Stimulated activated naive CD4-positive, alpha-beta T cell (primary cell): Measurements from ENCODE around the gene ATP4A.

Experiments used
- DNase-seq, 6 experiments: peaks; one replicate each; lab custom pipeline; 2025; lab: John Stamatoyannopoulos, UW

The ATP4A gene

DNA sequence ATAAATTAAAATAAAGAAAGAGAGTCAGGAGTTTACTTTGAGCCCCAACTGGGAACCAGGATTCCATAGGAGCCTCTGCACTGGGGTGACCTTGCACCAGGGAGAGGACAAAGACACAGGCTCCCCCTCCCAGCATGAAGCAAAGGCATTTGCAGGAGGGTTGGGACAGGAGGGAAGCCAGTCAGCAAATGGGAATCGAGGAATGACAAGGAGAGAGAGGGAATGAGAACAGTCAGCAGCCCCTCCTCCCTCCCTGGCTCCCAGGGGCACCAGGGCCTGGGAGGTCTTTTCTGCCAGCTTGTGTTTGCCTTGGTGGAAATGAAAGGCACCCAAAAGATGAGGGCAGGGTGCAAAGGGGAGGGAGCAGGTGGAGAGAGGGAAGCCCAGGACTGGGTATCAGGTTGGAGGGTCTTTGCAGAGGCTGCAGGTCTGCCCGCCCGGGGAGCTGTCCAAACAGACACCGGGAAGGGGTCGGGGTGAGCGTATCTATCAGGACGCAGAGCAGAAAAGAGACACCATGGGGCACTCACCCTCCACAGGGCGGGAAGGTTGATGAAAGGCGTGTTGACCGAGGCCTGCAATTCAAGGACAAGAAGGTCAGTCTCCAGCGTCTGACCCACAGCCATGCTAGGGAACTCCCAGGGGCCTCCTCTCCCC is 39.1 kb downstream of the ATP4A start:
- DNase-seq = no peak

DNA sequence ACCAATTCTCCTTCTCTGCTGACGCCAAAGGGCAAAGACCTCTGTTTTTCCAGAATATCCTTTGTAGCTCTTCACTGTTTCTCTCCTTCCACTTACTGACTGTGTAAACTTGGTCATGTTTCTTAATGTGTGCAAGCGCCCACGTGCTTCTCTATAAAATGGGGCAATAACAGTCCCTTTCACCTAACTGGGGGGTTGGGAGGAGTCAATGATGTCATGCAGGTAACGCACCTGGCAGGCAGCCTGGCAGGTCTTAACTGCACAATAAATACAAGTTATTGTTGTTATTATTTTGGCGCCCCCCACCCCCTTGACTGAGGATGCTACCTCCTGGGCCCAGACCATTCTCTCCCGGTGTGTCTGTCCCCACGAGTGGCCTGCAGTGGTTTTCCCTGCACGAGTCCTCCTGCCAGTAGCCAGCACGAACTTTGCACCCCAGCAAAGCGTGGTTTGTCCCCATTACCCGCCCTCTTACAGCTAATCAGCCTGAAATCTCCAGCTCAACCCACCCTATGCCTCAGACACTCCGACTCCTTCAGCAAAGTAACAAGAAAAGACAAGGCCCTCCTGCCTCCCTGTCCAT is 40.6 kb downstream of the ATP4A start:
- DNase-seq = no peak

DNA sequence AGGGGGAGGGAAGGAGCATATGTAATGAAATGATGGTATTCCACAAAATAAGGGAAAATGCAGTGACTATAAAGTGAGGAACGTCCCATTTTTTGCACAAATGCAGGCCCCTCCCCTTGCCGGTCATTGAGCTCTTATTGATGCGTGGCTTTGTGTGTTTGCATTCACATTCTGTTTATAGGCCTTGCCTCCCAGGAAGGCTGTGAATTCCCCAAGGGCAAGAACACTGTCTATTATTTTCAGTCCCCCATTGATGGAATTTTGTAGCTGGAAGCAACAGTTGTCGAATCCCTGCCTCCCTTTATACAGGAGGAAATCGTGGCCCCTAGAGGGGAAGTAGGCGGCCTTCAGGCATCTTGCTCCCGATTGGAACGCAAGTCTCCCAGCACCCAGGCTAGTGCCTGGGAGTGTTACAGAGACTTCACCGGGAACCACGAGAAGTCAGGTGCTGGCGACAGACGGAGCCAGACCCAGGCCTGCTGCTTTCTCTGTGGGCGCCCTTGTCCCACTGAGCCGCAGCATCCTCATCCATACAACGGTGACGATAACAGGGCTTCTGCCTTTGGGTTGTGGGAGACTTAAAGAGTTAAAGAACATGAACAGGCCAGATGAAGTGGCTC is 42.2 kb downstream of the ATP4A start:
- DNase-seq = no peak

DNA sequence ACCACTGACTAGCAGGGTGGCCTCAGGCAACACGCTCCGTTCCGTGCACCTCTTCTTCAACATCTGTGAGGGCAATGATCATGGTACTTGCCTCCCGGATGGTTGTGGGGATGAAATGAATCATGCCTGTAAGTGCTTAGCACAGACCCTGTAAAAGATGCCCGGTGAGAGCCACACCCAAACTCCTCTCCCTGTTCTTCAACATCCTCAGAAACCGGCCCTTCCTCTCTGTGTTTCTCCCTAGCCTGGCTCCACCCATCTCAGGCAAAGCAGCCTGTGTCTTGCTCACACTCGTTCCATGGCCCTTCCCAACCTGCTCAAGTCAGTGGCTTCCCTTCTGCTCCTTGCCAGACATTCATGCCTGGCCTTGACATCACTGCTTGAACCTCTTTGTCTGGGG is 44.2 kb downstream of the ATP4A start:
- no peak for DNase-seq

DNA sequence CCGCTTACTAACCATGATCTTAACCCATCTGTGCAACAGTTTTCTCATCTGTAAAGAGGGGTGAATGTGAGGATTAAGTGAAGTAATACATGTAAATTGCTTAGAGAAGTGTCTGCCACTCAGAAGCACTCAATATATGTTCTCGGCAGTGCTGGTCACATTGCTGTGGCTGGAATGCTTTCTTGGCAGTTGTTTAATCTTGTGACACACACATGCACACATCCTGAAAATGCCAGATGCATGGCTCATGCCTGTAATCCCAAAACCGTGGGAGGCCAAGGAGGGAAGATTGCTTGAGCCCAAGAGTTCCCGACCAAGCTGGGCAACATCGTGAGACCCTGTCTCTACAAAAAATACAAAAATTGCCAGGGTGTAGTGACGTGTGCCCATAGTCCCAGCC is 45.1 kb downstream of the ATP4A start:
- no peak for DNase-seq

DNA sequence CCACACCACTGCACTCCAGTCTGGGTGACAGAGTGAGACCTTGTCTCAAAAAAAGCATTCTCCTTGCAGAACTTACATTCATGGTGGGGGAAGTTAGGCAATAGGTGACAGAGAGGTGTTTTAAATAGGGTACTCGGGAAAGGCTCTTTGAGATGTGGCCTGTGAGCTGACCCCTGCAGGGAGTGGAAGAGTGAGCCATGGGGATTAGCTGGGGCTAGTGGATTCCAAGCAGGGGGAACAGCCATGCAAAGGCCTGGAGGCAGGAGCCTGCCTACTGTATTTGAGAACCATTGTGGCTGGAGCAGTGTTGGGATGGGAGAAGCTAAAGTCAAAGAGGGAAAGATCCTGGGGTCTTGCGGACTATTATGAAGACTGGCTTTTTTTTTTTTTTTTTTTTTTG is 46.1 kb downstream of the ATP4A start:
- no peak for DNase-seq

DNA sequence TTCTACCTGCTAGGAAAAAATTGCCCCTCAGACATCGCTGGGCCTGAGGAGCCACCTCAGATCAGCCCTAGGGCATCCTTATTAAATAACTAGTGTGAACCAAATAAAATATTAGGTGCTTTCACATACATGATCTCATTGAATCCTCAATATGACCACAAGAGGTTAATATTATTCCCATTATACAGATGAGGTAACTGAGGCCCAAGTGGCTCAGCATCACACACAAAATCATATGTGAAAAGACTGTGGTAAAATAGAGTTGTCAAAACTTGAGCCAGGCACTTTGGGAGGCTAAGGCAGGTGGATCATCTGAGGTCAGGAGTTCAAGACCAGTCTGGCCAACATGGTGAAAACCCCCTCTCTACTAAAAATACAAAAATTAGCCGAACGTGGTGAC is 47.1 kb downstream of the ATP4A start:
- DNase-seq = no peak

DNA sequence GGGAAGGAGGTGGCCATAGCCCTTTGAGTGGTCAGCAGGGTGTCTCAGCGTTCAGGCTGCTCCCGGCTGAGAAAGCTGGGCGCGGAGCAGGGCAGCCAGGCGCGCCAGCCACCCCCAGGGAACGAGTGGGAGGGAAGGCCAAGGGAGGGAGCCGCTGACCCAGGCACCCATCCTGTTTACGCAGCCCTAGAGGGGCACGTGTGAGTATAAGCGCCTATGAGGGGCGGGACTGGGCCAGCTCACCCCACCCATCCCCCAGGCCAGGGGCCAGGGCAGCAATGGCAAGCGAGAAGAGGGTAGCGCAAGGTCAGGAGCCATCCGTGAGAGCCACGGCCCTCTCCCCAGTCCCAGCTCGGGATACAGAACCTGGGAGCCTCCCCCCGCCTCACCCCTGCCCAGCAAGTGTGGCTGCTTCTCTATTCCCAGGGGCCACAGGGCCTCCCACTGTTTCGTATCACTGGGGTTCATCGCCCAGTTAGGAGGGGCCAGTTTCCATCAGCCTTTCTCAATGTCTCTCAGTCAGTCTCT is 49.1 kb downstream of the ATP4A start:
- DNase-seq = no peak

DNA sequence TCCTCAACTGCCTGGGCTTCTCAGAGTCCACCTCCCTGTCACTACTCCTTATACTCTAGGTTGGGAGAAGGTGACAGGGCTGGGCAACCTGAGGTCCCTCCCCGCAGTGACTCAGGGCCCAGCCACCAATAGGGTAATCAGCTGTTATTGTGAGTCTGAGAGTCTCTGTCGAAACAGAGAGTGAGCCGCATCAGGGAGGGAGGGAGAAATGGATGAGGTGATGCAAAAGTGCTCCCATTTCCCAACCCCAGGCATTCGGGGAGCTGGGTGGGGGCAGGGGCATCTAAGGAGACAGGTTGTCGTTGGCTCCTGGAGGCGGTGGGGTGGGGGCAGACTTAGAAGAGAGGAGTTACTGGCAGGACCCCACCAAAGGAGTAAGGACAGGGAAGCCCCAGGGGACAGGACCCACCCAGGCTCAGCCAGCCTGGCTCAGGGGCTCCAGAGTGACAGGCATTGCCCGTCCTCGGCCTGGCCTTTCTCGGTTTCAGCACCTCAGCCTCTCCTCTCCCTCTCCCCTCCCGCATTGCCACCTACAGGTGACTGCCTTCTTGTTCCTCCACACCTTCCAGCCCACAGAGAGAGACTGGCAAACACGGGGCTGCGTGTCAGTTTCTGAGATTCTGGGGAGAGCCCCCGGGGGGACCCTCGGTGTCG is 49.7 kb downstream of the ATP4A start, which contains the start of gene DMKN:
Gene DMKN, minus strand, starts transcription at position 22 of the 654 bp plus-strand sequence. CDS start 174 bp downstream, outside the sequence.
- no peak for DNase-seq

DNA sequence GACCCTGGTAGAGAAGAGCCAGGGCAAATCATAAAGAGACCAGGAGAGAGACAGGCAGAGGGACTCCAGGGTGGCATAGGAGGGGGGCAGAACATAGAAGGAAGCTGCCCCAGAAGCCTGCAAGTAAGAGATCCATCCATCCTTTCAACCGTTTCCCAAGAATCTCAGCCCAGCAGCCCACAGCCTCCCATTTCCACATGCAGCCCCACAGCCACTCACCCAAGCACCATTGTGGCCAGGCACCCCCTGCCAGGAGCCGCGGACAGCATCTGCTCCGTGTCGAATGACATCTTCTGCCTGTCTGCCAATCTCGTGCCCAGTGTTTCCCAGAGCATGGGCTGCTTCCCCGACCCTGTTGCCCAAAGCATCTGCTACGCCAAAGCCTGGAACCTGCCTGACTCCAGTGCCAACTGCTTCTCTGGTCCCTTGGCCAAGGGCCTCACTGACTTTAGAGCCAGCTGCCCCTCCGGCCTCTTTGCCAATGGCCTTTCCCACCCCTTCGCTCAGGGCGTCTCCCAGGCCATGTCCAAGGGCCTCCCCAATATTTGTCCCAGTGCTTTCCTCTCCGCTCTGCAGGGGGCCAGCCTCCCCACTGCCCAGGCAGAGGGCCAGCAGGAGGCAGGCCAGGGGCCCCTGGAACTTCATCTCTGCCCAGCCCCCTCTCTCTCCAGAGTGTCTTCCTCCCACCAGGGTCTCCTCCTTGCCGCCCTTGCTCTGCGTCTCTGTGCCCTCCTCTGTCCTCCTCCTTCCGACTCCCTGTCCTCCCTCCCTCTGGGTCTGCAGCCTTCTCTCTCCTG is 50.4 kb downstream of the ATP4A start:
- no peak for DNase-seq

DNA sequence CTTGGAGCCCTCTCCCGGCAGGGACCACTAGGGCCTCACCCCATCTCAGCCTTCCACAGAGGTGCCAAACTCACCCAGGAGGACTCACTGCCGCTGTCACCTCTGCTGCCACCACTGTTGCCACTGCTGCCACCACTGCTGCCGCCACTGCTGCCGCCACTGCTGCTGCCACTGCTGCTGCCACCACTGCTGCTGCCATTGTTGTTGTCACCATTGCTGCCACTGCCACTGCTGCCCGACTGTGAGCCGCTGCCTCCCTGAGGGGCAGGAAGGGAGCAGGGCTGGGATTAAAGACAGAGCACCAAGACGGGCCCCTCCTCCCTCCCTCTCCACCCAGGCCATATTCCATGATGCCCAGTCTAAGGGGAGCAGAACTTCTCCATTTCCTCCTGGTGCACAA is 52.1 kb downstream of the ATP4A start:
- no peak for DNase-seq

DNA sequence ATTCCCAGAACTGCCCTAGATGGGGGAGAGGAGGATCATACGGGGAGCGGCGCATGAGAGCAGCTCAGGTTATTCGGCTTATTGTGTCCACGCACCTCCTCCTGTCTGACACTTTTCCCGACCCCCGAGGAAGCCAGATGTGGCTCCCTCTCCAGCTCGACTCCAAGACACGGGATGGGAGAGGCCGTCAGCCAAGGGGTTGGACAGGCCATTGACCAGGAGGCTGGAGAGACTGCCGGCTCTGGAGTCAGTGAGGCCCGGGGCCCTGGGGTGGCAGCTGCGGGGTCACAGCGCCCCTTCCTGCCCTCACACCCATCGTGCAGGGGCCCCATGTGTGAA is 52.9 kb downstream of the ATP4A start:
- no peak for DNase-seq

DNA sequence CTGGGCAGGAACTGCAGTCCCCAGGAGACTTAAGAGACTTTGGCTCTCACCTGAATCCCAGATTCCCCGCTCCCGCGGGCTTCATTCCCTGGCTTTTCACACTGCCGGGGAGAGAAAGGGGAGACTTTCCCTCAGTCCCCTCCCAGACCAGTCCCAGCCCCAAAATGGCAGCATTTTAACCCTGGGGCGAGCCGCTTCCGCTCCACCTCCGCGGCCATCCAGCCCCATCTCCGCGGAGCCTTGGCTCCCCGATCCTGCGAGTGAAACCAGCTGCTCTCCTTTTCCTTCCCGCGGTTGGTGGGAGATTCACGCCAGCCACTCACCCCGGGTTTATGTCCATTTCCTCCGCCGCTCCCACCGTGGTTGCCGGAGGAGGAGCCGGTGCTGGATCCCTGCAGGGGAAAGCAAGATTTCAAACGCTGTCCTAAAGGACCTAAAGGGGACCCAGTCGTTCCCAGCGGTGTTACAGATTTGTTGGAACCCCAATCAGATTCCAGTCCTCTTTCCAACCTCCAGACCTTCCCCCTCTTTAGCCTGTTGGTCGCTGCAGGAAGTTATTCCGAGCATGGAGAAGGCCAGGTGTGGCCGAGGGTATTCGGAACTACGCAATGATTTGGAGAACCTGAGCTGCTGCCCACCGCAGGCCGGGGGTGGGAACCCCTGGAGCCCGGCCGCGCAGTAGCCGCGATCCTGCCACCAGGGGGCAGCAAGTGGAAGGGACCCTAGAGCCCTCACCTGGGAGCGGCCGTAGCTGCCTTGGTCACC is 53.4 kb downstream of the ATP4A start:
- peak in 5 of 6 experiments; percentile 42 to 68 (median 58) for DNase-seq

DNA sequence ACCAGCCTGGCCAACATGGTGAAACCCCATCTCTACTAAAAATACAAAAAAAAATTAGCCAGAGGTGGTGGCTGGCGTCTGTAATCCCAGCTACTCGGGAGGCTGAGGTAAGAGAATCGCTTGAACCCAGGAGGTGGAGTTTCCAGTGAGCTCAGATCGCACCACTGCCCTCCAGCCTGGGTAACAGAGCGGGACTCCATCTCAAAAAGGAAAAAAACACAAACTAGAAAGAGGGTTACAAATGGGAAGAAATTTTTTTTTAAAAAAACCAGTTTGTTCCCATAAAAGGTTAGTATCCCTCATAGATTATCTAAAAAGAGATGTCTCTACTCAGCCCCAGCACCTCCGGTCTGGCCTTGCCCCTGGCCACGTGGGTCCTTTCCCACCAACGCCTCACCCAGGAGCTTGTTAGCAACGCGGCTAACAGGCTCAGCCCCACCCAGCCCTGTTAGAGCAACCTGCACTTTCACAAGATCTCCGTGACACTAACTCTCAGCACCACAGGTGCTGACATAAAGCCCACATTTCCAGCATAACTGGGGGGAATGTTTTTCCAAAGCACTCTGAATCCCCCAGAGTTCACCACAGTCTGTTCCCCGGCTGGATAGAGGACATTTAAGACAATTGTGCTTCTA is 54.3 kb downstream of the ATP4A start:
- peak in 2 of 6 experiments; percentile 9 to 32 for DNase-seq

DNA sequence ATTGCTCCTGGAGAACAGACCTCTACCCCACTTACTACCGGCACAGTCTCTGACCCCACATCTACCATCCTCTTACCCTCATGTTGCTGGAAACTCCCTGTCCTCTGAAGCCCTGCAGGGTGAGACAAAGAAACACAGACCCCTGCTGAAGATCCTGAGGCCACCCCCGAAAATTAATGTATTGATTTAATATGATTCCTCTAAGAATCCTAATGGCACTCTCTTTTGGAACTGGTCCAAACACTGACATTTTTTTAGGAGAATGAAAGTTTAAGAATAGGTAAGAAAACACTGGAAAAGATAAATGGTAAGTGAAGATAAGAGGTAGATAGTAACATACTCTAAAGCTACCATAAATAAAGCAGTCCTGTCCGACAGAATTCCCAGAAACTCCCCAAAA is 55.3 kb downstream of the ATP4A start:
- no peak for DNase-seq

DNA sequence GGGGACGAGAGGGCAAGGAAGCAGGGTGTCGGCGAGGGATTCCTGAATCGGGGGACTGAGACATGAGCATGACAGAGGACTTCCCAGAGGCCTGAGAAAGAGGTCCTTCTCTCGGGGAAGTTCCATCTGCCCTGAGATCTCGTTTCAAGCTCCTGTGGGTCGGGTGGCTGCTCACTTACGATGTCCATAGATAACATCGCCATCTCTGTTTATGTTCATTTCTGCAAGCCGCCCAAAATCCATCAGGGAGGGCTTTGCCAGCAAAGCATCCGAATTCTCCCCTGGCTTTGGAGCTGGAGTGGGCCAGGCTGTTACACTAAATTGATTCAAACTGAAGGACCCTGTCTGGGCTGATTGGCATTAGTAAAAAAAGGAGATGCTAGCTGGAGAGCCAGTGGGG is 55.9 kb downstream of the ATP4A start:
- no peak for DNase-seq

DNA sequence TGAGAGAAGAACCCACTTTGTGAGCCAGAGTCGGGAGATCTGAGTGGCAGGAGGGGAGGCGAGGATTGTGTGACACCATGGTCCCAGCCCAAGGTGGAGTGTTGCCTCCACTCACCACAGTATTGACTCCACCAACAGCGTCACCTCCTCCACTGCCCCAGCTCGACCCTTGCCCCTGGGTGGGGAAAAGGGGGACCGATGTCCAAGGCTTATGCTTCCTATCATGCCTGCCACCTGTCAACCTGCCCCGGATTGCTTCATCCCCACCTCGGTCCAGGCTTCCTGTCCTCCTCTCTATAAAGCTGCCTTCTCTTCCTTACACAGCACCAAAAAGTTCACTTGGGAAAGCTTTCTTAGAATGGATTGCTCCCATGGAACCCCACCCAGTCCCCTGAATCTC is 57.4 kb downstream of the ATP4A start:
- no peak for DNase-seq

DNA sequence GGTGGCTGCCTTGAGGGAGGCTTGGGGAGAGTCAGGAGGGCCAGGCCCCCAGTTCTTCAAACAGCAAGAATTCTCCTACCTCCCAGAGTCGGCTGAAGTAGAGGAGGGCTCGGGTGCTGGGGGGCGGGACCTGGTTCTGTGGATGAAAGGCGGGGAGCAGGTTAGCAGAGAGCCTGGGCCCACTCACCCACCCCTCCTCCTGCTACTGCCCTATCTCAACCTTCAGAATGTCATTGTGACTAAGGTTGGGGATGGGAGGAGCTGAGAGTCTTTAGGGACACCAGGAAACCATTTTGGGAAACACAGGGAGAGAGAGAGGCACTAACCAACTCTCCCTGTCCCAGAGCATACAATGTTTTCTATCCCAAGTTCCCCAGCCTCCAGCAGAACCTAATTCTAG is 60.7 kb downstream of the ATP4A start:
- DNase-seq = no peak

DNA sequence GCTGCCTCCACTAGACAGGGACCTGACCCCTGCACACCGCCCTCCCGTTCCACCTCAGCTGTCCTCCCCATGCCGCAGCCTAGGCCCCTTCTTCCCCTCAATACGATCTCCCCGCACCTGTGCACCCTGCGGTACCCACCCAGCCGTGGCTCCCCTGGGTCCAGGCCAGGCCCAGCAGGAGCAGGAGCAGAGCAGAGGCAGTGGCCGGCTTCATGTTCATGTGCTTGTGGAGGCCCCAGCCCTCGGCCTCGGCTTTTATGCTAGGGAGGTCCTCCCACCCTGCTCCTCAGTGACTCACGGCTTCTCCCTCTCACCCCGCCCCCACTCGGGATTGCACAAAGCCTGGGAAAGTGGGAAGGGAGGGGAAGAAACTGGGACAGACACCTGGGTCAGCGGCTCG is 61.8 kb downstream of the ATP4A start:
- no peak for DNase-seq

DNA sequence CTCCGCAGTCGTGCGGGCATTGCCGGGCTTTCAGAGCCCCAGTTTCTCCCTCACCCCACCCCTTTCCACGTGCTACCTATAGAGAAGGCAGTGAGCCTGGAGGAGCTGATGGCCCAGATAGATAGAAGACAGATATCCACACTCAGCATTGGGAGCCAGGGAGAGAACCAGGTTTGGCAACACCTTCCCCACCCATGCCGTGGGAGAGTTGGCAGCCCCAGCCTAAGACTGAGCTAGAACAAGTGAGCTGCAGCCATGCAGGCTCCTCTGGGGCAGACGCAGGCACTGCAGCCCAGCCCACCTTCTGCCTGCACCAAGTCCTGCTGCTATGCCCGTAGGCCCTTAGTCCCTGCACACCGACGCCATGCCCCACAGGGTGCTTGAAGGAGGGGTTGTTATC is 62.8 kb downstream of the ATP4A start:
- no peak for DNase-seq
